Measurements from ENCODE around the gene SUMO4.

DNA sequence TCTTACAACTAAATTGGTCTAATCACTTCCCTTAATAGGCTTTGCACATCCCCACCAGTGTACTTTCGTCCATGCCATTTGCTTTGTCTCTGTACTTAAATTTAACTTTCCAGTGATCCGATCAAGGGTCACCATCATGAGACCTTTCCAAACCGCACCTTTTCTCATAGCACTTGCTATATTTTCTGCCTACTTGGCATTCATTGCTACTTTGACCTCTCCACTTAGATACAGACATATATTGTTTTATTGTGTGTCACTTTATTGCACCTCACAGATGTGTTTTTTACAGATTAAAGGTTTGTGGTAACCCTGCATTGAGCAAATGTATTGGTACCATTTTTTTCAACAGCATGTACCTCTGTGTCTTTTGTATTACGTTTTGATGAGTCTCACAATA, 14.8 kb downstream of the SUMO4 start:
- TF ChIP-seq, protein P1, sequence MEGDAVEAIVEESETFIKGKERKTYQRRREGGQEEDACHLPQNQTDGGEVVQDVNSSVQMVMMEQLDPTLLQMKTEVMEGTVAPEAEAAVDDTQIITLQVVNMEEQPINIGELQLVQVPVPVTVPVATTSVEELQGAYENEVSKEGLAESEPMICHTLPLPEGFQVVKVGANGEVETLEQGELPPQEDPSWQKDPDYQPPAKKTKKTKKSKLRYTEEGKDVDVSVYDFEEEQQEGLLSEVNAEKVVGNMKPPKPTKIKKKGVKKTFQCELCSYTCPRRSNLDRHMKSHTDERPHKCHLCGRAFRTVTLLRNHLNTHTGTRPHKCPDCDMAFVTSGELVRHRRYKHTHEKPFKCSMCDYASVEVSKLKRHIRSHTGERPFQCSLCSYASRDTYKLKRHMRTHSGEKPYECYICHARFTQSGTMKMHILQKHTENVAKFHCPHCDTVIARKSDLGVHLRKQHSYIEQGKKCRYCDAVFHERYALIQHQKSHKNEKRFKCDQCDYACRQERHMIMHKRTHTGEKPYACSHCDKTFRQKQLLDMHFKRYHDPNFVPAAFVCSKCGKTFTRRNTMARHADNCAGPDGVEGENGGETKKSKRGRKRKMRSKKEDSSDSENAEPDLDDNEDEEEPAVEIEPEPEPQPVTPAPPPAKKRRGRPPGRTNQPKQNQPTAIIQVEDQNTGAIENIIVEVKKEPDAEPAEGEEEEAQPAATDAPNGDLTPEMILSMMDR (conservative IDR thresholded peaks at IDR 0.05; ENCODE audit: low read length), result no peak
- TF ChIP-seq EZH2phosphoT487 (IDR thresholded peaks at IDR 0.05; ENCODE audit: borderline replicate concordance), result no peak
